Nucleus accumbens (tissue), 56 donors: Measurements from ENCODE around the gene EIF3J.
"Not testable (repeated sequence)": the region's sequence is repeated elsewhere in the genome, so short reads cannot be mapped to it uniquely, and the experiment has no call there.

Experiments
- DNase-seq, 56 donors: peaks; one replicate each; lab custom pipeline; 2025; lab: John Stamatoyannopoulos, UW

EIF3J gene

DNA sequence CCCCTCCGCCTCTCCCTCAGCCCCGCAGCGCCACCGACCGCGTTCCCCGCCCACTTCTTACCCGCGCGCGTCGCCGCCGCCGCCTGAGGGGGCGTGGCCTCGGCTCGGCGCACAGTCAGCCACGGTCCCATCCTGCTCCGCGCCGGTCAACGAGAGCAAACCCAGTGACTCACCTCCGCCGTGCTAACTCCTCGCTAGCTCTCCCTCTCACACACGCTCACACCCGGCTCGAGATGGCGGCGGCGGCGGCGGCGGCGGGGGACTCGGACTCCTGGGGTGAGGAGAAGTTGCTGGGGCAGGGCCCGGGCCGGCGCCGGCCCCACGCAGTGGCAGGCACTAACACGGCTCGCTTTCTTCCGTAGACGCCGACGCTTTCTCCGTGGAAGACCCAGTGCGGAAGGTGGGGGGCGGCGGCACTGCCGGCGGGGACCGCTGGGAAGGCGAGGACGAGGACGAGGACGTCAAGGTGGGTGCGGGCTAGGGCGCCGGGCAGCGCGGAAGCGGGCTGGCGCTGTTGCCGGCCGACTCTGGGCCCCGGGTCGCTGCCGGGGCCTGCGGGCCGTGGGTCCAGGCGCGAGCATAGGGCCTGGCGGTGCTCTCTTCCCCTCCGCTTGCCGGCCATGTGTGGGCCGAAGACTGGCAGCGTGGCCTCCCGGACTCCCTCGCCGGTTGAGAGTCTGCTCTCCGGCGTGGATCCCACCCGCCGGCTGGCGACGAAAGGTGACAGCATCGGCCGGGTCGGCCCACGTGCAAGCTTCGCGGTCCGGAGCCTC is at the start of gene EIF3J:
TSS of gene EIF3J (plus strand) at position 186 of the 773 bp plus-strand sequence. CDS start at position 234, 48 bp downstream.
- DNase-seq = peak in 54 of 56 donors; percentile 33 to 96 (median 91)

DNA sequence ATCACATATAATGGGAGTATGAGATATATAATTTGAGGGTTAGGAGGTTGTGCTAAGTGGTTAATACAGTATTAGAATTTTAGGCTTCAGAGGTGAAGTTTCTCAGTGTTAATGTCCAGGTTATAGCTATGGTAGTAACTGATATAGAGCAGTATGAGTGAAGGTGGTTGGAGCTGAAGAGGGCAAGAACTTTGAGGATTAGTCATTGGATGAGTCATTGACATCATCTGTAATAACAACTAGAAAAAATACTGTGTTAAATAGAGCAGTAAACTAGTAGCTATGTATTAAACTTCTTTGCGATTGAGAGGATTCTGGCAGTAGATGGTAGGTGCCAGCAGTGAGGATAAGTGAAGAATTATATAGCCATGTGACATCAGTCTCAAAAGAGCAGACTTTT is 47.5 kb upstream of the EIF3J start:
- DNase-seq = no peak

GRCh38 chr15:44490622-44491021 is 46.3 kb upstream of the EIF3J start:
- no peak for DNase-seq

DNA sequence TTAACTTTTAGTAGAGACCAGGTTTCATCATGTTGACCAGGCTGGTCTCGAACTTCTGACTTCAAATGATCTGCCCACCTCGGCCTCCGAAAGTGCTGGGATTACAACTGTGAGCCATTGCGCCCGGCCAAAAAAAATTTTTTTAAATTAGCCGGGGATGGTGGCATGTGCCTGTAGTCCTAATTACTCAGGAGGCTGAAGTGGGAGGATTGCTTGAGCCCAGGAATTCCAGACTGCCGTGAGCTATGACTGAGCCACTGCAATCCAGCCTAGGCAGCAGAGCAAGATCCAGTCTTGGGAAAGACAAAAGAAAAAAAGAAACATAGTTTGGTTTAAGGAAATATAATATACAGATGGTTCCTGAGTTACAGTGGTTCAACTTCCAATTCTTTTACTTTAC is 44.9 kb upstream of the EIF3J start:
- DNase-seq = no peak

GRCh38 chr15:44492672-44493071 is 44.3 kb upstream of the EIF3J start:
- no peak for DNase-seq

GRCh38 chr15:44495562-44495961 is 41.4 kb upstream of the EIF3J start:
- DNase-seq = no peak

GRCh38 chr15:44500555-44500954 is 36.4 kb upstream of the EIF3J start:
- no peak for DNase-seq

DNA sequence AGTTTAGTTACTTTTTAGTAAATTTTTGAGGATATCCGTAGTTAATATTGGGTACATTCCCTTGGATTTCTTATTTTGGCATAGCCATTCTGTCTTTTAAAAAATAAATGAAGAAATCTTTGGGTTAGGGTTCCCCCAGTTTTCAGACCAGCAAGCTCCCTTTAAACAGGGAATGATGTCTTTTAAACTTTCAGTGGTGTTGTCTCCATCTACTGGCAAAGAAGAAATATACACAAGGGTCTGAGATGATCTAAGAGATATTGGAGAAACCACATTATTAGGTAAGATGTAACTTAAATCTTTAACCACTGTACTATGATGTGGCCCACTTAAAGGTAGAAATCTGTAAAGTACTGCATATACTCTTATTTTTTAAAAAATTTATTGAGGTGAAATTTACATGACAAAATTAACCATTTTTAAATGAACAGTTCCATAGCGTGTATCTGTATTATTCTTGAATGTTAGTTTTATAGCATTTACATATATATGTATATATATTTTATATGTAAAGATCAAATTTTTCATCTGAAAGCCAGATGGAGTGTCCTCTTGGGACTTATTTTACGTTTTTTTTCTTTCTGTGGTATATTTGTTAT is 35.1 kb upstream of the EIF3J start:
- DNase-seq = no peak

DNA sequence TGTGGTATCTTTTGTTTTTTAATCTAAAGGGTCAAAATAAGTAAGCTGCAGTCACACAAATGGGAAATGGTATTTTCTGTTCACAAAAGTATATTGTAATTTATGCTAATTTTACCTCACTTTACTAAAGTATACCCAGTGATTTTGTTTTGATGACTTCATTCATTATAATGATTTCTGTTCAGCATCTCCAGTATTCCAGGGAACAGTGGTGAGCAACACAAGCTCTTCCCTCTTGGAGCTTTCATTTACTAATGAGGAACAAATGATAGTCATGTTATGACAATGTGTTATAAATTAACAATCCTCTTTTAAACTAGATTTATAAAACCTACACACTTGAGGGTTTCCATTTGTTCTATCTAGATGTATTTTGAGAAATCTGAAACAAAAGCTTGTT is 20.5 kb upstream of the EIF3J start:
- no peak for DNase-seq

- no peak for DNase-seq
Measured at GRCh38 chr15:44519537-44519936, 17.4 kb upstream of the EIF3J start.

GRCh38 chr15:44525018-44525417 is 11.9 kb upstream of the EIF3J start:
- DNase-seq = no peak

DNA sequence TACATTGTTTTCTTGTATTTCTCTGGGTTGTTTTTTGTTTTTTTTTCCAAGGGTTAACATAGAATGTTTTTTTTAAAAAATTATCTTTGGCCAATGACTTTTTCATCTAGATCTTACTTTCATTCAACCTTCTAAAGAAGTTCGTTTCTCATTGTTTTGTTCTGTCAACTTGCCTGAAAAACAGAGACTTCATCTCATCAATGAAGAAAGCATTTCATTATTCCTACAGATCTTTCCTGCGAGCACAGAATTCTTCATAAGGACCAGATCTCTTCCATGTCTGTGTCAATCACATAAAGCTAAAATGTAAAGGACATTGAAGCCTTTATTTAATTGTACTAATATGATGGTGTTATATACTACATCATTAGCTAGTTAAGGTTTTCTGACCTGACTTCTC is 9.7 kb upstream of the EIF3J start:
- DNase-seq = no peak

DNA sequence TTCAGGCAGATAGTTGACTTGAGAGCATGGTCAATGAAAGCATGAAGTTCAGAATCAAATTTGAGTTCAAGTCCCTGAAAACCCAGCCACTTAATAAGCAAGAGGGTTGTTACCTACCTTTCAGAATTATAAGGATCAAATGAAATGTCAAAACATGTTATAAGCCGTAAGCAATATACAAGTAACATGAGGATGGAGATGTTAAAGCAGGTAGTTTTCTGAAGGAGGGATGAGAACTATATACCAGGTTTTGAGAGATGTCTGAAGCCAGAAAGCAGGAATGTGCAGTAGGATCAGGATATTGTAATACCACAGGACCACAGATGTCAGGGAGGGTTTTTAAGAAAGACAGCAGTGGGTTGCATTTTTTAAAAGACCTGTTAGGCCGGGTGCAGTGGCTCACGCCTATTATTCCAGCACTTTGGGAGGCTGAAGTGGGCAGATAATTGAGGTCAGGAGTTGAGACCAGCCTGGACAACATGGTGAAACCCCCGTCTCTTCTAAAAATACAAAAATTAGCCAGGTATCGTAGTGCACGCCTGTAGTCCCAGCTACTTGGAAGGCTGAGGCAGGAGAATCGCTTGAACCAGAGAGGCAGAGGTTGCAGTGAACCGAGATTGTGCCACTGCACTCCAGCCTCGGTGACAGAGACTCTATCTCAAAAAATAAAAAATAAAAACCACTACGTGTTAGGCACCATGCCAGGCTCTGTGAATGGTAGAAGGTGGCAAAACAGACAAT is 6.9 kb upstream of the EIF3J start:
- no peak for DNase-seq

GRCh38 chr15:44530653-44531052 is 6.3 kb upstream of the EIF3J start:
- DNase-seq = no peak

DNA sequence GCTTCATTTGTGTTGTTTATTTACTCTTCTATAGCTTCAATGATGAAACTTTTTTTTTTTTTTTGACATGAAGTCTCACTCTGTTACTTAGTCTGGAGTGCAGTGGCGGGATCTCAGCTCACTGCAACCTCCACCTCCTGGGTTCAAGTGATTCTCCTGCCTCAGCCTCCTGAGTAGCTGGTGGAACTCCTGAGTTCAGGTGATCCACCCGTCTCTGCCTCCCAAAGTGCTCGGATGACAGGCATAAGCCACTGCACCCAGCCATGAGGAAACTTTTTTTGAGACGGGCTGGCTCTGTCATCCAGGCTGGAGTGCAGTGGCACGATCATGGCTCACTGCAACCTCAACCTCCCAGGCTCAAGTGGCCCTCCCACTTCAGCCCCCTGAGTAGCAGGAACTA is 4.7 kb upstream of the EIF3J start:
- DNase-seq = not testable (repeated sequence)

- no peak for DNase-seq
Measured at GRCh38 chr15:44532689-44533088, 4.3 kb upstream of the EIF3J start.

GRCh38 chr15:44535092-44535491 is 1.9 kb upstream of the EIF3J start:
- no peak for DNase-seq

GRCh38 chr15:44535523-44536301 is 1.2 kb upstream of the EIF3J start:
- DNase-seq = peak in 9 of 56 donors; percentile 21 to 56 (median 37)

DNA sequence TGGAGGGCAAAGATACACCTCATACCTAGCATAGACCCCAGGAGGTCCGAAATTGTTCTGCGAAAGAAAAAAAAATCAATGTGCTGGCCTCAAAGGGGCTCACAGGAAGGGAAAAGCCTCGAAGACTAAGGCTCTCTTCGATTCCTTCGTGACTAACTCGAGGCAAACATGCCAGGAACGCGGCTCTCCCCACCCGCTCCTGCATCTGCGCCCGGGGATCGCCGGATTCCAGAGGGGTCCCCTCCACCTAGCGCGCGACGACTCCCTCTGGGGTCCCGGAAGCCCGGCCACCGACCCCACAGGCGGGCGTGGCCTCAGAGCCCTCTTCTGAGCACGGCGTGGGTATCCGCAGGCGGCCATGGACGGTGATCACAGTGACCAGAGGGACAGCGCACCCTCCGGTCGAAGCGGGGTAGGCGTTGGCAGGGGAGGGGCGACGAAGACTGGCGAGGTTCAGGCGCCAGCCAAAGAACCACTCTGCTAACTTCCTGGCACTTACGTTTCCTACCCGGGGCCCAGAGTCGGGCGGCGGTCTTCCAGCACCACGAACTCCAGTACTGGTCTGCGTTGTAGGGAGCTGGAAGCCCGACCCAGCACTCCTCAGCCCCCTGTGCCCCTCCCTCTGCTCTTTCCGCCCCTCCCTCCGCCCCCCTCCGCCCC is 515 bp upstream of the EIF3J start:
- peak in 51 of 56 donors; percentile 54 to 96 (median 91) for DNase-seq

- DNase-seq = peak in 1 of 56 donors; percentile 26
Measured at GRCh38 chr15:44537735-44538240, 841 bp downstream of the EIF3J start.
